ENCODE results near the gene RRP36. TPM values are rescaled to one million over a fixed set of nuclear protein-coding genes. Genes with fewer than 3 reads are reported as not detected.

The RRP36 gene
- total and polyA plus RNA-seq, 9 of the 15 experiments (the other 6 are each of a cell fraction or from before 2014, with no cell fraction given), result 27.6 to 150 (median 114) TPM

GRCh38 chr6:43076464-43077332, 55.3 kb downstream of the RRP36 start (continued):
- TF ChIP-seq JUN (IDR thresholded peaks at IDR 0.05; ENCODE audit: borderline replicate concordance, low read depth, low read length), result no peak
- TF ChIP-seq JUN (CRISPR knock-in tag; IDR thresholded peaks at IDR 0.05; ENCODE audit: borderline replicate concordance), result 0 out of 2 replicates have a peak, but pooled peaks have one; percentile 44
- TF ChIP-seq TAF15 (IDR thresholded peaks at IDR 0.05; ENCODE audit: low read depth, low read length), result no peak
- TF ChIP-seq UBTF (IDR thresholded peaks at IDR 0.05; ENCODE audit: borderline replicate concordance in 1 of 2, low read depth in 2 of 2, low read length in 2 of 2), result peak; percentile 53 to 56; a peak in 2 of 4 replicates
- TF ChIP-seq HMGN3 (IDR thresholded peaks at IDR 0.05; ENCODE audit: borderline replicate concordance, extremely low read depth, insufficient read length, low read depth, low read length), result peak; percentile 64
- TF ChIP-seq CCNT2 (IDR thresholded peaks at IDR 0.05; ENCODE audit: borderline replicate concordance, extremely low read depth, insufficient read length, low read depth, low read length), result peak; percentile 22
- no peak for TF ChIP-seq NBN (IDR thresholded peaks at IDR 0.05; ENCODE audit: low read depth)

Data from K562 (cell line).